ENCODE data around the gene APOC1. TPM values are rescaled to one million over a fixed set of nuclear protein-coding genes. Genes with fewer than 3 reads are reported as not detected.
"Not testable (repeated sequence)": the region's sequence is repeated elsewhere in the genome, so short reads cannot be mapped to it uniquely, and the experiment has no call there.

The APOC1 gene
- total RNA-seq, 4 donors from 2014 or later = 3.9 to 107 (median 14.2) TPM; not detected in 1

GRCh38 chr19:44884566-44884965 lies 29.8 kb upstream of the APOC1 start:
- H3K4me3 ChIP-seq = no peak overlapping the region
- H3K36me3 ChIP-seq = peaks cover 0 to 46% (median 0%) of the 10 kb centered on the region in 3 donors
- DNase-seq = no peak
- no peak for TF ChIP-seq POLR2A (IDR thresholded peaks at IDR 0.05)
- no peak for TF ChIP-seq CTCF (IDR thresholded peaks at IDR 0.05)
- no peaks in the 10 kb centered on the region for H3K9me3 ChIP-seq
- no peak overlapping the region for H3K27ac ChIP-seq
- H3K4me1 ChIP-seq = peaks cover 0 to 3% (median under 1%) of the 10 kb centered on the region in 4 donors
- no peaks in the 10 kb centered on the region for H3K27me3 ChIP-seq

- H3K9me3 ChIP-seq = no peaks in the 10 kb centered on the region
- no peak overlapping the region for H3K27ac ChIP-seq
- H3K27me3 ChIP-seq = no peaks in the 10 kb centered on the region
- H3K4me1 ChIP-seq = peaks cover 0 to 9% (median 3%) of the 10 kb centered on the region in 4 donors
- DNase-seq = no peak
- TF ChIP-seq POLR2A (IDR thresholded peaks at IDR 0.05) = no peak
- TF ChIP-seq CTCF (IDR thresholded peaks at IDR 0.05) = no peak
- H3K4me3 ChIP-seq = no peak overlapping the region
- peaks cover 0 to 46% (median 0%) of the 10 kb centered on the region in 3 donors for H3K36me3 ChIP-seq
Observed at GRCh38 chr19:44886141-44886540, 28.3 kb upstream of the APOC1 start.

- no peaks in the 10 kb centered on the region for H3K9me3 ChIP-seq
- H3K27me3 ChIP-seq = no peaks in the 10 kb centered on the region
- no peak overlapping the region for H3K27ac ChIP-seq
- no peak for DNase-seq
- H3K36me3 ChIP-seq = peaks cover 0 to 47% (median 0%) of the 10 kb centered on the region in 3 donors
- H3K4me1 ChIP-seq = peaks cover 0 to 22% (median 8%) of the 10 kb centered on the region in 4 donors
- H3K4me3 ChIP-seq = no peak overlapping the region
- TF ChIP-seq POLR2A (IDR thresholded peaks at IDR 0.05) (no peak), CTCF (IDR thresholded peaks at IDR 0.05) (no peak)
Observed at GRCh38 chr19:44887648-44888047, 26.8 kb upstream of the APOC1 start.

GRCh38 chr19:44888335-44888734 lies 26.1 kb upstream of the APOC1 start:
- peaks cover 0 to 50% (median 0%) of the 10 kb centered on the region in 3 donors for H3K36me3 ChIP-seq
- peaks cover 0 to 23% (median 8%) of the 10 kb centered on the region in 4 donors for H3K4me1 ChIP-seq
- H3K9me3 ChIP-seq, H3K4me3 ChIP-seq, H3K27me3 ChIP-seq, DNase-seq, H3K27ac ChIP-seq: not testable (repeated sequence)

- no peak for DNase-seq
- H3K36me3 ChIP-seq = peaks cover 0 to 57% (median 0%) of the 10 kb centered on the region in 3 donors
- peak overlapping the region; percentile 90 to 98 (median 94) for H3K27ac ChIP-seq
- H3K4me1 ChIP-seq = peaks cover 0 to 23% (median 8%) of the 10 kb centered on the region in 4 donors
- TF ChIP-seq POLR2A (IDR thresholded peaks at IDR 0.05) (no peak), CTCF (IDR thresholded peaks at IDR 0.05) (no peak)
- H3K9me3 ChIP-seq = no peaks in the 10 kb centered on the region
- no peaks in the 10 kb centered on the region for H3K27me3 ChIP-seq
- H3K4me3 ChIP-seq = peak overlapping the region; percentile 60 to 100 (median 64)
Observed at GRCh38 chr19:44889830-44890365, 24.5 kb upstream of the APOC1 start.

- H3K9me3 ChIP-seq = no peaks in the 10 kb centered on the region
- H3K36me3 ChIP-seq = peaks cover 0 to 60% (median 0%) of the 10 kb centered on the region in 3 donors
- no peaks in the 10 kb centered on the region for H3K27me3 ChIP-seq
- DNase-seq = no peak
- H3K4me1 ChIP-seq = peaks cover 0 to 23% (median 8%) of the 10 kb centered on the region in 4 donors
- H3K4me3 ChIP-seq = peak overlapping the region; percentile 60 to 100 (median 64)
- no peak for TF ChIP-seq CTCF (IDR thresholded peaks at IDR 0.05)
- TF ChIP-seq POLR2A (IDR thresholded peaks at IDR 0.05) = peak in 1 of 2 donors; percentile 71
- H3K27ac ChIP-seq = peak overlapping the region; percentile 90 to 98 (median 94)
Observed at GRCh38 chr19:44890366-44891015, 23.9 kb upstream of the APOC1 start.
